Islet of Langerhans (tissue), 1 donor: ENCODE data around the gene LAMA3.

Experiments
- FAIRE-seq: peaks from one replicate; lab custom pipeline; 2011; peaks lifted over from hg19 to GRCh38; lab: Jason Lieb, UNC

LAMA3 gene

GRCh38 chr18:23689031-23689615 lies at the start of gene LAMA3:
LAMA3 (plus strand) TSS chr18:23689453; CDS start chr18:23689684, 231 bp downstream.
- FAIRE-seq = no peak

- FAIRE-seq = no peak
Observed at GRCh38 chr18:23640052-23640451, 49.2 kb upstream of the LAMA3 start.

GRCh38 chr18:23641143-23641720 lies 48.0 kb upstream of the LAMA3 start:
- no peak for FAIRE-seq

GRCh38 chr18:23641937-23642666 lies 47.2 kb upstream of the LAMA3 start:
- FAIRE-seq = no peak

- no peak for FAIRE-seq
Observed at GRCh38 chr18:23643815-23644490, 45.3 kb upstream of the LAMA3 start.

GRCh38 chr18:23645568-23646175 lies 43.6 kb upstream of the LAMA3 start:
- FAIRE-seq = no peak

GRCh38 chr18:23646282-23646681 lies 43.0 kb upstream of the LAMA3 start:
- no peak for FAIRE-seq

GRCh38 chr18:23648456-23648855 lies 40.8 kb upstream of the LAMA3 start:
- FAIRE-seq = no peak

GRCh38 chr18:23648940-23649607 lies 40.2 kb upstream of the LAMA3 start:
- FAIRE-seq = no peak

- FAIRE-seq = no peak
Observed at GRCh38 chr18:23650968-23651927, 38.0 kb upstream of the LAMA3 start.

- no peak for FAIRE-seq
Observed at GRCh38 chr18:23652232-23652631, 37.0 kb upstream of the LAMA3 start.

- no peak for FAIRE-seq
Observed at GRCh38 chr18:23658285-23658684, 31.0 kb upstream of the LAMA3 start.

- no peak for FAIRE-seq
Observed at GRCh38 chr18:23661735-23662308, 27.4 kb upstream of the LAMA3 start.

- FAIRE-seq = no peak
Observed at GRCh38 chr18:23662309-23663263, 26.7 kb upstream of the LAMA3 start, which contains the start of gene ANKRD29. ANKRD29 (minus strand) TSS chr18:23662911; CDS start chr18:23662730, 181 bp downstream.

GRCh38 chr18:23664674-23665073 lies 24.6 kb upstream of the LAMA3 start:
- no peak for FAIRE-seq

GRCh38 chr18:23667114-23667513 lies 22.1 kb upstream of the LAMA3 start:
- FAIRE-seq = no peak

- FAIRE-seq = no peak
Observed at GRCh38 chr18:23668731-23669130, 20.5 kb upstream of the LAMA3 start.

- FAIRE-seq = no peak
Observed at GRCh38 chr18:23669202-23669766, 20.0 kb upstream of the LAMA3 start.
